Left renal cortex interstitium (tissue), 4 donors: ENCODE data around the gene SGTA. TPM values are rescaled to one million over a fixed set of nuclear protein-coding genes. Genes with fewer than 3 reads are reported as not detected.
"Not testable (repeated sequence)": the region's sequence is repeated elsewhere in the genome, so short reads cannot be mapped to it uniquely, and the experiment has no call there.

Source experiments
- DNase-seq, 4 donors: peaks; one replicate each; pipeline ENCODE4 v3.0.0-alpha.2; 2013; ENCODE audit warnings: low read depth in 4 of 4, low spot score in 2 of 4, missing footprints in 1 of 4
- polyA plus RNA-seq, 4 donors: library from polyadenylated mRNA; unstranded; fragments of 120-200 nt; gene quantifications; one replicate each; pipeline ENCODE4 v1.2.1, GENCODE V29; 2013; ENCODE audit not compliant: insufficient read length in 4 of 4

The SGTA gene
- polyA plus RNA-seq, 4 donors, result 45.4 to 74.1 (median 64.4) TPM

GRCh38 chr19:2716722-2717637 lies 66.1 kb downstream of the SGTA start:
- no peak for DNase-seq

- DNase-seq, result no peak
Observed at GRCh38 chr19:2716275-2716650, 66.8 kb downstream of the SGTA start.

GRCh38 chr19:2715470-2716274 lies 67.4 kb downstream of the SGTA start:
- no peak for DNase-seq

GRCh38 chr19:2714531-2715269 lies 68.4 kb downstream of the SGTA start:
- DNase-seq, result no peak

- DNase-seq, result not testable (repeated sequence)
Observed at GRCh38 chr19:2714102-2714501, 69.0 kb downstream of the SGTA start.

GRCh38 chr19:2713170-2713569 lies 69.9 kb downstream of the SGTA start:
- DNase-seq, result not testable (repeated sequence)

- DNase-seq, result no peak
Observed at GRCh38 chr19:2711875-2712205, 71.2 kb downstream of the SGTA start.

GRCh38 chr19:2711172-2711874 lies 71.8 kb downstream of the SGTA start:
- no peak for DNase-seq

- no peak for DNase-seq
Observed at GRCh38 chr19:2706251-2706650, 76.8 kb downstream of the SGTA start.

Other genes with a start within 250 kb of the SGTA start
- 1 to 10 TPM; 5.2 to 7.7 (median 7.0) TPM for gene GNG7, start 80.6 kb downstream of the SGTA start, polyA plus RNA-seq
- 1 to 10 TPM; 2.5 to 5.0 (median 3.4) TPM for gene DIRAS1, start 61.9 kb downstream of the SGTA start, polyA plus RNA-seq
- 10 to 100 TPM; 25.4 to 39.0 (median 29.7) TPM for gene SLC39A3, start 43.3 kb downstream of the SGTA start, polyA plus RNA-seq
- 10 to 100 TPM; 39.5 to 66.8 (median 53.9) TPM for gene THOP1, start 2.2 kb upstream of the SGTA start, polyA plus RNA-seq
- 10 to 100 TPM in 2 of 4 donors, 1 to 10 TPM in 2; 8.1 to 11.1 (median 9.4) TPM for gene ZNF554, start 36.6 kb upstream of the SGTA start, polyA plus RNA-seq
- 10 to 100 TPM; 11.0 to 14.3 (median 12.0) TPM for gene ZNF555, start 58.2 kb upstream of the SGTA start, polyA plus RNA-seq
- gene ZNF556, start 84.1 kb upstream of the SGTA start, polyA plus RNA-seq, result 1 to 10 TPM in 1 of 4 donors, under 1 TPM in 3; 0.43 to 1.1 (median 0.74) TPM
- gene ZNF57, start 117.7 kb upstream of the SGTA start, polyA plus RNA-seq, result 1 to 10 TPM; 5.9 to 9.4 (median 7.1) TPM
- 1 to 10 TPM; 7.2 to 8.5 (median 7.8) TPM for gene ZNF77, start 161.7 kb upstream of the SGTA start, polyA plus RNA-seq
- gene TLE6, start 194.3 kb upstream of the SGTA start, polyA plus RNA-seq, result 10 to 100 TPM in 3 of 4 donors, 1 to 10 TPM in 1; 6.4 to 11.4 (median 10.5) TPM
- gene TLE2, start 246.0 kb upstream of the SGTA start, polyA plus RNA-seq, result 10 to 100 TPM; 28.8 to 52.5 (median 44.5) TPM